Measurements from ENCODE around the gene PSPC1.

DNA sequence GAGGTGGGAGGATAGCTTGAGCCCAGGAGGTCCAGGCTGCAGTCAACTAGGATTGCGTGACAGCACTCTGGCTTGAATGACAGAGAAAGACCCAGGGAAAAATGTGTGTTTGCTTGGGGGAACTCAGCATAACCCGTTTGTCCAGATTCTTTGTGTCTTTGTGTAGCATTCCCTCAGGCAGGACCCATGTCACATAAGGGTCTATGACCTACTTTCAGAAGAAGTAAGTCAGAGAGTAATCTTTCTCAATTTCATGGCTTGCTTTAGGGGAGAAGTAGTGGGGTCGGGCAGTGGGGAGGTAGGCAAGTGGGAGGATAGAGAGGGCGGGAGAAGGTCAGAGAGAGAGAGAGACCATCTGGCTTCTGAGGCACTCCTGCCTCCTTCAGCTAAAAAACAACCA lies 11.9 kb upstream of the PSPC1 start:
- TF ChIP-seq CTCF (IDR thresholded peaks at IDR 0.05 in 4 of 5, conservative IDR thresholded peaks at IDR 0.05 in 1 of 5) (no peak), POLR2A (IDR thresholded peaks at IDR 0.05) (no peak)

Data from gastrocnemius medialis (tissue), 4 donors.